ENCODE data around the gene XAGE5.
"Not testable (repeated sequence)": the region's sequence is repeated elsewhere in the genome, so short reads cannot be mapped to it uniquely, and the experiment has no call there.

Gene XAGE5, protein sequence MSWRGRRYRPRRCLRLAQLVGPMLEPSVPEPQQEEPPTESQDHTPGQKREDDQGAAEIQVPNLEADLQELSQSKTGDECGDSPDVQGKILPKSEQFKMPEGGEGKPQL

DNA sequence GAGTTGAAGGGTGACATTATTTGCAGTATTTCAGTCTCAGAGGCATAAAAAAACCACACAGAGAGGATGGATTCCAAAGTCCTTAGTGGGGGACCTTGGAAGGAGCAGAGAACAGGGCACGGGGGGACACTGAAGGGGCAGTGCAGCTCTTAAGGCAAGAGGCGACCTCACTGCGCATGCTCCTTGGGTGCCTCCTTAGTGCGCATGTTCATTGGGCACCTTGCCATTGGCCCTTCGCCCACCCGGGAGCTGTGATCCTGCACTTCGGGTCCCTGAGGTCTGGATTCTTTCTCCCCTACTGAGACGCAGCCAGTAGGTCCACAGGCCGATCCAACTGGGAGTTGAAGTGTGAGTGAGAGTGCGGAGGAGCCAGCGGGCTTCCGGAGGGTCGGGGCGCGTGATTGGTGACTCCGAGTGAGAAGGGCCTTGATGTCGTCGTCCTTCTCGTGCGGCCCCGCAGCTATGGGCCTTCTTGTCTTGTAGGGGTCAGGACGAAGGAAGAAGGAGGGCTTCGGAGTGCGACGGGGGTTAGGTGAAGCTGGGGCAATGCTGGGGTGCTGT, at the start of gene XAGE5:
TSS of gene XAGE5 (plus strand) at position 223 of the 561 bp plus-strand sequence. CDS start 1,280 bp downstream, outside the sequence.
- no peak for DNase-seq

DNA sequence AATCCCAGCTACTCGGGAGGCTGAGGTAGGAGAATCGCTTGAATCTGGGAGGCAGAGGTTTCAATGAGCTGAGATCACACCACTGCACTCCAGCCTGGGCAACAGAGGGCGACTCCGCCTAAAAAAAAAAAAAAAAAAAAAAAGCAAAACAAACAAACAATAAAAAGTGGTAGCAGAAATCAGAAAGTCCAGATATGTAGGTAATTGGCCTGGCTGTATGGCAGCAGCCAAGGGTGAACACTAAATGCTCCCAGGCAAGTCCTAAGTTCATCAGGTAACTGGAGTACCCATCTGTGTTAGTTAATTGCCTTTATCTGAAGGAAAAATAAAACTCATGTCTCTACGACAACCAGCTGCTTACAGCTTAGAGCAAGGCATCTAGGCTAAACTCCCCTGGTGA, 45.1 kb upstream of the XAGE5 start:
- DNase-seq = not testable (repeated sequence)

DNA sequence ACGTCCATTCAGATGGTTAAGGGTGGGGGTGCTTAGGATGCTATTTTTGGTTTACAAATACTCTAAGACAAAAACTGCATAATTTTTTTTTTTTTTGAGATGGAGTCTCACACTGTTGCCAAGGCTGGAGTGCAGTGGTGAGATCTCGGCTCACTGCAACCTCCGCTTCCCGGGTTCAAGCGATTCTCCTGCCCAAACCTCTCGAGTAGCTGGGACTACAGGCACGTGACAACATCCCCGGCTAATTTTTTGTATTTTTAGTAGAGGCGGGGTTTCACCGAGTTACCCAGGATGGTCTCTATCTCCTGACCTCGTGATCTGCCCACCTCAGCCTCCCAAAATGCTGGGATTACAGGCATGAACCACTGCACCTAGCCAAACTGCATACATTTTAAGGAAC, 37.6 kb upstream of the XAGE5 start:
- DNase-seq = not testable (repeated sequence)

DNA sequence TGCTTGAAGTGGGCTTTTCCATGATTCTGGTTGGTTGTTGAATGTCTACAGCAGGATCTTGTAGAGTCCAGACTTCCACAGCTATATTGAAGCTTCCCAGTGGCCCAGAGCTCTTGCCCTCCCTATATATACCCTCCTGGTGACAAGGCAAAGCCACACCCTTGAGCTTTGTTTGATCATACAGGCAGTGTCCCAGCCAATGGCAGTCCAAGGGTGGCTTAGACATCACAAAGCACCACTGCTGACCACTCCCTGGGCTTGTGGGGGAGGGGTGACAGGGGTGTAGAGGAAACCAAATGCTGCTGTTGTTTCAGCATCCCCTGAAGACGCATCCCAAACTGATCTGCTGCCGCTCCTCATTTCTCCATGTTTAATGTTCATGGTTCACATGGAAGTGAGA, 13.8 kb upstream of the XAGE5 start, which contains the start of gene SPANXN5:
TSS of gene SPANXN5 (minus strand) at position 101 of the 400 bp plus-strand sequence. CDS start at position 22, 79 bp downstream.
- DNase-seq = not testable (repeated sequence)

DNA sequence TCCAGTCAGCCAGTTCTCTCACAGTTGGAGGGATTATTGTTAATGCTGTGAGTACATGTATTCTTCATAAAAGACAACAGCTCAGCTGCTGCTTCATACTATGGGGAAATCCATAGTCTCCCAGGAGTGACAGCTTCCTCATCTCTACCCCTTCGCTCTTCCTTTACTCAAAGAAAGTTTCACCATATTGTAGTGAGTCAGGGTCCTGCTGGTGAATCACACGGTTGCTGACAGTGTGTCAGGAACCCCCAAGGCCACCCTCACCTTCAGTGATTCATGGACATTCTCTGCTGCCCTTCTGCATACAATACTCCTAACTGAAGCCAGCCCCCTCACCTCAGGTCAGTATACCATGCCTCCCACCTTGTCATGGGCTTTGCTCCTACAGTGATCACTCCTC, 6.2 kb upstream of the XAGE5 start:
- not testable (repeated sequence) for DNase-seq

DNA sequence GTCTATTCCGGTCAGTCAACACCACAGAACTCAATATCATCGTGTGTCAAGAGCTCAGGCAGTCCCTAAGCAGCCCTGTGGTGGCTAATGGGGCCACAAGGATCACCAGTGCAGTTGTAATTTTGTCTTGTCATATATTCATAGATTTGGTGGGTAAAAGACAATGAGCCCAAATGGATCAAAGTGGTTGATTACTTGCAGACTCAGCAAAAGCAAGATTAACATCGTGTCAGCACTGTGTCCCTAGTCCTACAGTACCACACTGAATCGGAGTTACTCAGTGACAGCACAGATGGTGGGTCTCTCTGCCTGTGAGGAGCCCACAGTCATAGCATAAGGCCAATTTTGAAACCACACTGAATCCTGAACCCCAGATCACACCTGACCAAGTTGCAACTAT, 8.7 kb downstream of the XAGE5 start:
- DNase-seq = no peak

DNA sequence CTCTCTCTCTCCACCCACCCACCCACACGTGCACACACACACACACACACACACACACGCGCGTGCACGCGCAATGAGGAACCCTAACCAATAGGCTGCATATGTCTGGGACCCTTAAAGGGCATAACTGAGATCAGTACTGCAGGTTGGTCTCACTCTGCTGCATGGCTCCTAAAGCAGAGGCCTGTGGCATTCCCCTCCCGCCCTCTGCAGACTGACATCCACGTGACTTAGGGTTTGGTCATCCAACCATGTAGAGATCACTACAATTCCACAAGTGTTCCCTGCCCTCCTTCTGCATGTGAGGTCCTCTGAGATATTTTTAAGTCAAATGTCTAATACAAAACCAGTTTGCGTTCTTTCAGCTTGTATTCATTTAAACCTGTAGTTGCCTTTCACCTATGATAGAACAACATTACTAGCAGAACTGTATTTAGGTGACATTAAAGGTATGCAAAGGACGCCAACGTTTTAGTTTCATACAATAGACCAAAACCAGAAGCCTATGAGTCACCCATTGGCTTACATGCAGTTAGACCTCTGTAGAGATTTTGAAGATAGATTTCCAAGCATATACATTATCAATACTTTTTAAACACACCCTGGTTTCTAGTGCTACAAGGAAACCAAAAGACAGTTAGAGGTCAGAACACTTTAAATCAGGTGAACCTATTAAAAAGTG, 10.1 kb downstream of the XAGE5 start:
- no peak for DNase-seq

DNA sequence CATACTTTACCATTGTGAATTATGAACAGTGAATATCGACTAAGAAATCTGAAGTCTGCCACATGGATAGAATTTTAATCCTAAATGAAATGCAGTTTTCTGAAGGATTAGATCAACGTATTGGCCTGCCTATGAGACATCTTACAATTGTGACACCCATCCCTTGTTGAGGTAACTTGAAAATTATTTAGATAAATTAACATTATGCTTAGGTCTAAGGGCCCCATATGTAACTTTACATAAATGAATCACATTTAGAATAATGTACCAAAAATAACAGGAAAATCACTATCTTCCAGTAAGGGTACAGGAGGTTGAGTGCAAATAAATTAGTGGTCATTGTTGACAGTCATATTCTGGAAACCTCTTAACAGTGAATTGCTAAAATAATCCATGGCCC, 13.5 kb downstream of the XAGE5 start:
- no peak for DNase-seq

DNA sequence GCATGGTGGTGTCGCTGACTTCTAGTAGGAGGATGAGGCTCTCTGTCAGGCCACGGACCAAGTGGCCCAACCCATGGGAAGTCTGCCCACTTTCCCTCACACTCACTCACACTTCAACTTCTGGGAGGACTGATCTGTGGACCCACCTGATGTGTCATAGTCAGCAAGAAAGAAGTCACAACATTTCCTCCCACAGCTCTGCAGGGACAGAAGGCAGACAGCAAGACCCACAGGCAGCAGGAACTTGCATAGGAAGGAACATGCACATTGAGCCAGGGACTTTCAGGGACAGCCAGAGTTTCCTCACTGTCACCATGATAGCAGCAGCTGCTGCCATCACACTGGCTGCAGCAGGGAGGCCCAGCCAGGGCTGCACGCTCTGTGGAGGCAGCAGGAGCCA, 19.5 kb downstream of the XAGE5 start:
- no peak for DNase-seq

DNA sequence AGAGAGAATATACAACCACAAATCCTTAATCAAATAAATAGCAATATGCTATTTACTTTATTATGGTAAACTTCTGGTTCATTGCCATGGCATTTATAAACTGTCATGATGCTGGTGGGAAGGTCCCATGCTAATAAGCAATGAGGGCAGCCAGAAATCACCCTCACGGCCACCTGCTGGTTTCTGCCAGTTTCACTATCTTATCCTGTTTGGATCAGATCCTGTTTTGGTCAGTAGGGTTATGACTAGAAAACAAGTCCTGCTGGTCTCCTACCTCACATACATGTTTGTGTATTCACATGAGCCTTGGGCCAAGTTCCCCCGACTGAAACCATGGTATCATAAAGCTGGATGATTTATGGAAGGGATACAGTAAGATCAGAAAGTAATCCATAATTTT, 28.1 kb downstream of the XAGE5 start:
- no peak for DNase-seq

DNA sequence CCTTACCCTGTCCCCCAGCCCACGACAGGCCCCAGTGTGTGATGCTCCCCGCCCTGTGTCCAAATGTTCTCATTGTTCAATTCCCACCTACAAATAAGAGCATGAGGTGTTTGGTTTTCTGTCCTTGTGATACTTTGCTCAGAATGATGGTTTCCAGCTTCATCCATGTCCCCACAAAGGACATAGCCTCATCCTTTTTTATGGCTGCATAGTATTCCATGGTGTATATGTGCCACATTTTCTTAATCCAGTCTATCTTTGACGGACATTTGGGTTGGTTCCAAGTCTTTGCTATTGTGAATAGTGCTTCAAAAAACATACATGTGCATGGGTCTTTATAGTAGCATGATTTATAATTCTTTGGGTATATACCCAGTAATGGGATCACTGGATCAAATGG, 32.5 kb downstream of the XAGE5 start:
- DNase-seq = not testable (repeated sequence)

DNA sequence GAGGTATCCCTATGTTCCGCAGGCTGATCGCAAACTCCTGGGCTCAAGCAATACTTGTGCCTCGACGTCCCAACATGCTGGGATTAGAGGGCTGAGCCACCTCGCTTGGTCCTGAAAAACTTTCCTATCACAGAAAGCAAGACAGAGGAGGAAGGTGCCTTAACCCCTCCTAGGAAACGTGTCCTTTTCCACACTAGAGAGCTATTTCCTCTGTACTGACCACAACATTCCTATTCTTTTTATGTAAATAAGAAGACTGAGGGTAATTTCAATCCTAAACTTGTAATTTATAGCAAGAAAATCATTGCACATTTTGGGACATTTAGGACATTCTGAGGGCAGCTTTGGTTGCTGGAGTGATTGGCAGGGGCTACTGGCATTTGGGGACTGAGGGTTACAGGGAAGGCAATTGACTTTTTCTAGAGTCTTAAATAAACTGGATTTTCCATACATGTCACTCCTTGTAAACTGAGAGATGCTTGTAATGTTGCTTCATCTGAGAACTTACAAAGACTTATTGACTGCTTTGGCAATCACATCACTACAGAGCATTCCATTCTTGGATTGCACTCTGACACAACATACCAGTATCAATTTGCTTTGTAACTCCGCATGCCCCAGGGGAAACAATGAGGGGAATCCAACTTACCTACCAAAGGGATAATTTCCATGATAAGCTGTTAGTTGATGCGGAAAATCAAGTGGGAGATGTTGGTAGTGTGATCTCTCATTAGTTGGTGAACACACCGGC, 41.2 kb downstream of the XAGE5 start:
- no peak for DNase-seq

DNA sequence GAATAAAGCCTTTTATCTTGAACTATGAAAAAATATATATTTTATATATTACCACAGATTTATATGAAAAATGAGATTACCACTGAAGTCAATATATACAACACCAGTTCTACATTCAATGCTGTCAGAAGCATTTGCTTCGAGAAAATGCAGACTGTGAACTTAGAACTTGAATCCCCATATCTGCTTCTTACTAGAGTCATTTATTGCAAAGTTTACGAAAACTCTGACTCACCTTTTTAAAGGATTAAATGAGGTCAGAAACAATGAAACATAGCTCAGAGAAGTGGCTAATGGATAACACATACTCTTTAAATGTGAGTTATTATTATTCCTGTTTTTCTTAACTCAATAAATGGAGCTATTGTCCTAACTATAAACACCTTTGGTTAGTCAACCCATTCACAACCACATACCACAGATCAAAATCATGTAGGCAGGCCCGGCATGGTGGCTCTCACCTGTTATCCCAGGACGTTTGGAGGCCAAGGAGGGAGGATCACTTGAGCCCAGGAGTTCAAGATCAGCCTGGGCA, 46.0 kb downstream of the XAGE5 start:
- not testable (repeated sequence) for DNase-seq

DNA sequence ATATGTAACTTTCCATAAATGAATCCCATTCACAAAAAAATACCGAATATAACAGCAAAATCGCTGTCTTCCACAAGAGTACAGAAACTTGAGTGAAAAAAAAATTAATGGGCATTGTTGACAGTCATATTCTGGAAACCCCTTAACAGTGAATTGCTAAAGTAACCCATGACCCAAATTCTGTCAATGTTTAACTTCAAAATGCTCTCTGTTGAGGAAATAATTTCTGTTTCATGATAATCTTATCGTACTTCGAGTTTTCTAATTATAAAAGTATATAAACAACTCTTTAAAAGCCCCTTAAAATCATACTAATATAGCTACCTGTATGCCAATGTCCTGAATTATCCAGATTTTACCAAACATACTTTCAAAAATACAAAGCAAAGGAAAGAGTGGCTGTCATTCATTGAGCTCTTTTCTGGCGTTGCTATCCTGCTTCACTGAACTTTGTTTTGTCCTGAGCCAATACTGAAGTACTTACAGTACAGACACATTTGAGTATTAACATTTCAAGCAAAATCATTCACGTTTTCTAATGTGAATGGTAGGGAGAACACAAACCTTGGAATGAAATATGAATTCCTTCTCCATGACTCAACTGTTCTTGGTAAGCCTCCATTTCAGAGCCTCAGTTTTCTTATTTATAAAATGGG, 54.4 kb downstream of the XAGE5 start:
- DNase-seq = no peak
